SK-N-SH (cell line): Measurements from ENCODE around the gene TELO2. TPM values are rescaled to one million over a fixed set of nuclear protein-coding genes. Genes with fewer than 3 reads are reported as not detected.

Experiments
- CTCF ChIA-PET: fragments of 300-600, 350-600 bp; formaldehyde crosslinking; extraction: SDS; loops from one replicate; lab custom pipeline; 2021; lab: Yijun Ruan, JAX
- POLR2A ChIA-PET: fragments of 350-600 bp; sonication (Branson Sonifier 250); formaldehyde crosslinking; extraction: SDS; loops from one replicate; lab custom pipeline; 2020; ENCODE audit warnings: antibody characterized with exemption, inconsistent platforms; lab: Yijun Ruan, JAX
- DNase-seq: peaks from one replicate; pipeline ENCODE4 v3.0.0; 2012
- H2AFZ ChIP-seq: fragments of 200-600 bp; sonication (generic); 2 replicates; pipeline ENCODE4 v1.8.1; 2016; ENCODE audit warnings: antibody characterized with exemption, mild to moderate bottlenecking, low read depth
- H3F3A ChIP-seq: fragments of 200-600 bp; sonication (generic); replicated peaks from 2 replicates; pipeline ENCODE3; 2016; ENCODE audit warnings: antibody characterized with exemption, mild to moderate bottlenecking; ENCODE audit not compliant: insufficient read depth
- H3K27ac ChIP-seq, 2 experiments: fragments of 200-500 bp in 1 of 2; fragments of 200-600 bp in 1 of 2; sonication (Bioruptor generic) in 1 of 2; sonication (generic), shearing (Covaris generic) in 1 of 2; 2 replicates each; pipeline versions ENCODE4 v1.5.1 to v1.6.1; 2014 to 2016; ENCODE audit warnings: low read depth in 2 of 2, inconsistent platforms in 1 of 2, low read length in 1 of 2, mild to moderate bottlenecking in 1 of 2, mixed read lengths in 1 of 2
- H3K27me3 ChIP-seq: fragments of 200-600 bp; sonication (generic), shearing (Covaris generic); 2 replicates; pipeline ENCODE4 v1.6.1; 2016; ENCODE audit warnings: mixed run types; ENCODE audit not compliant: insufficient read depth
- H3K36me3 ChIP-seq, 2 experiments: fragments of 200-500 bp in 1 of 2; fragments of 200-600 bp in 1 of 2; sonication (Bioruptor generic) in 1 of 2; sonication (generic) in 1 of 2; replicated peaks in 1 of 2; 2 replicates each; pipeline versions ENCODE3 to v1.5.1; 2014 to 2016; ENCODE audit warnings: low read length in 1 of 2, mild to moderate bottlenecking in 1 of 2; ENCODE audit not compliant: insufficient read depth in 2 of 2, control insufficient read depth in 1 of 2
- H3K4me1 ChIP-seq, 2 experiments: fragments of 200-500 bp in 1 of 2; fragments of 200-600 bp in 1 of 2; sonication (Bioruptor generic) in 1 of 2; sonication (generic), shearing (Covaris generic) in 1 of 2; 2 replicates each; pipeline versions ENCODE4 v1.5.1 to v1.6.1; 2014 to 2016; ENCODE audit warnings: low read depth in 1 of 2, low read length in 1 of 2, mixed run types in 1 of 2; ENCODE audit not compliant: insufficient read depth in 2 of 2, control insufficient read depth in 1 of 2
- H3K4me2 ChIP-seq: fragments of 200-600 bp; sonication (generic), shearing (Covaris generic); 2 replicates; pipeline ENCODE4 v1.6.1; 2017; ENCODE audit warnings: mixed run types
- H3K4me3 ChIP-seq, 2 experiments: fragments of 200-500 bp in 1 of 2; fragments of 200-600 bp in 1 of 2; sonication (Bioruptor generic) in 1 of 2; sonication (generic), shearing (Covaris generic) in 1 of 2; 2 replicates each; pipeline versions ENCODE4 v1.5.1 to v1.8.1; 2014 to 2016; ENCODE audit warnings: low read depth in 2 of 2, inconsistent platforms in 1 of 2, low read length in 1 of 2, mild to moderate bottlenecking in 1 of 2, mixed read lengths in 1 of 2, moderate library complexity in 1 of 2
- H3K79me2 ChIP-seq: fragments of 200-600 bp; sonication (generic); 2 replicates; pipeline ENCODE4 v1.8.1; 2017; ENCODE audit warnings: mild to moderate bottlenecking; ENCODE audit not compliant: insufficient read depth
- H3K9ac ChIP-seq: fragments of 200-600 bp; sonication (generic); 2 replicates; pipeline ENCODE4 v1.6.1; 2017; ENCODE audit warnings: mixed run types
- H3K9me2 ChIP-seq: fragments of 200-600 bp; sonication (generic); 2 replicates; pipeline ENCODE4 v1.6.1; 2017; ENCODE audit warnings: mixed run types
- H3K9me3 ChIP-seq: fragments of 200-600 bp; sonication (generic); 2 replicates; pipeline ENCODE4 v1.6.1; 2017; ENCODE audit warnings: mixed run types, mild to moderate bottlenecking, moderate library complexity
- H4K20me1 ChIP-seq: fragments of 200-600 bp; sonication (generic); 2 replicates; pipeline ENCODE4 v1.6.1; 2017; ENCODE audit warnings: mild to moderate bottlenecking, mixed run types; ENCODE audit not compliant: insufficient read depth
- CHD2 ChIP-seq: fragments of 150-350 bp; IDR thresholded peaks from 2 replicates; pipeline ENCODE4 v1.6.1; 2018; ENCODE audit warnings: low read length; ENCODE audit not compliant: partially characterized antibody
- ELF1 ChIP-seq: IDR thresholded peaks from 2 replicates; pipeline ENCODE4 v1.4.0; 2012
- EP300 ChIP-seq, 2 experiments: IDR thresholded peaks; 2 replicates each; pipeline versions ENCODE4 v1.4.0 to v1.6.1; 2012; ENCODE audit warnings: borderline replicate concordance in 1 of 2, low read depth in 1 of 2, low read length in 1 of 2
- EZH2phosphoT487 ChIP-seq: fragments of 200-600 bp; sonication (generic); IDR thresholded peaks from 2 replicates; pipeline ENCODE4 v1.6.1; 2017; ENCODE audit warnings: low read depth, mixed run types, mild to moderate bottlenecking, antibody characterized with exemption, moderate library complexity, borderline replicate concordance
- GABPA ChIP-seq: IDR thresholded peaks from 2 replicates; pipeline ENCODE4 v1.4.0; 2012; ENCODE audit warnings: low read depth, mild to moderate bottlenecking
- JUND ChIP-seq: IDR thresholded peaks from 2 replicates; pipeline ENCODE4 v1.4.0; 2012
- MEF2A ChIP-seq: IDR thresholded peaks from 2 replicates; pipeline ENCODE4 v1.4.0; 2012; ENCODE audit warnings: low read depth, borderline replicate concordance
- NFIC ChIP-seq: IDR thresholded peaks from 2 replicates; pipeline ENCODE4 v1.4.0; 2012; ENCODE audit warnings: borderline replicate concordance
- NRF1 ChIP-seq: IDR thresholded peaks from 2 replicates; pipeline ENCODE4 v1.6.1; 2012; ENCODE audit warnings: low read depth, mild to moderate bottlenecking, low read length
- POLR2AphosphoS5 ChIP-seq: IDR thresholded peaks from 2 replicates; pipeline ENCODE4 v1.6.1; 2012; ENCODE audit warnings: low read depth, low read length
- RAD21 ChIP-seq: IDR thresholded peaks from 2 replicates; pipeline ENCODE4 v1.6.1; 2012; ENCODE audit warnings: mild to moderate bottlenecking, low read length
- REST ChIP-seq: IDR thresholded peaks from 2 replicates; pipeline ENCODE4 v1.6.1; 2012; ENCODE audit warnings: mild to moderate bottlenecking, low read depth, low read length, moderate library complexity
- RFX5 ChIP-seq: IDR thresholded peaks from 2 replicates; pipeline ENCODE4 v1.6.1; 2012; ENCODE audit warnings: mild to moderate bottlenecking, improper control_type of control experiment, low read length
- TEAD4 ChIP-seq: IDR thresholded peaks from 2 replicates; pipeline ENCODE4 v1.4.0; 2012; ENCODE audit warnings: mild to moderate bottlenecking, borderline replicate concordance; ENCODE audit not compliant: insufficient read depth
- USF1 ChIP-seq: IDR thresholded peaks from 2 replicates; pipeline ENCODE4 v1.4.0; 2012; ENCODE audit warnings: low read depth, borderline replicate concordance
- WGBS: methylation state at CpG from one replicate; pipeline ENCODE4 v1.1.6; 2017; ENCODE audit warnings: low lambda C conversion rate; 5-methylcytosine and 5-hydroxymethylcytosine counted together
- polyA plus RNA-seq, 3 experiments: library from polyadenylated mRNA; depleted of rRNA; stranded (reverse); fragments of >200 nt; gene quantifications; 2 replicates each; pipeline ENCODE4 v1.2.3, GENCODE V29; 2012
- TF ChIP-seq, protein P1 (sequence below): fragments of 150-350 bp; IDR thresholded peaks from 2 replicates; pipeline ENCODE4 v1.6.1; 2017; ENCODE audit warnings: antibody characterized with exemption, low read length, low read depth, borderline replicate concordance
- TF ChIP-seq, protein P2 (sequence below): IDR thresholded peaks from 2 replicates; pipeline ENCODE4 v1.4.0; 2012; ENCODE audit warnings: low read depth
- TF ChIP-seq, protein P3 (sequence below): fragments of 150-350 bp; IDR thresholded peaks from 2 replicates; pipeline ENCODE4 v1.6.1; 2016; ENCODE audit warnings: mild to moderate bottlenecking, low read depth, low read length
- TF ChIP-seq, protein P4 (sequence below): IDR thresholded peaks from 2 replicates; pipeline ENCODE4; 2012

Gene TELO2
- polyA plus RNA-seq, 1 of the 3 experiments (the other 2 are of a cell fraction) = 24.2 TPM

GRCh38 chr16:1457489-1458245, 35.5 kb upstream of the TELO2 start (continued):
- TF ChIP-seq POLR2AphosphoS5 (no peak), GABPA (no peak), REST (no peak), EP300 (IDR thresholded peaks at IDR 0.05; ENCODE audit: borderline replicate concordance in 1 of 2, low read depth in 1 of 2, low read length in 1 of 2) (no peak), RFX5 (no peak)

DNA sequence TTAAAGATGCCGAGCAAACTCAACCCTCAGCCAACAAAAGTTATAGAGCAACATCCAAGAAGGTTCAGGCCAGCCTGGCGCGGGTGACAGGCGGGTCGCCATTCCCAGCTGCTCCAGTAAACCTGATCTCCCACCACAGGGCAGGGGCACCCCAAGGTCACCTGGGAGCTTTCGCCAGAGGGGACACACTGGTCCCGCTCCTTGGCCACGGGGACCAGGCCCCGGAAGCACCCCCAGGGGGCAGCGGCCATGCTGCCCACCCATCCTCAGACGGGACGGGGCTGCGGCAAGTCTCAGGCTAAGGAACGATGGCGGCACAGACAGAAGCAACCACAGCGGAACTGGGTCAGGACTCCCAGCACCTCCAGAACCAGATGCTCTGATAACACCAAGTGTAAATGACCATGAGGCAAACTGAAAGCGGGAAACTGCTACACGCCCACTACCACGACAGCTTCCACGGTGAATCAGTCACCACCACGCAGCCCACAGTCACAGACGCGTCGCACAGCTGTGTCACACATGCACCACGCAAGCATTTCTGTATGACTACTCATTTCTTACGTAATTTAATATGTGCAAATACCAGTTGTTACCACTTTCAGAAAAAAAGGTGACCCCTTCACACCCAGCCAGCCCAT, 34.7 kb upstream of the TELO2 start:
- H4K20me1 ChIP-seq = no peaks in the 10 kb centered on the region
- H3K4me1 ChIP-seq = no peaks in the 10 kb centered on the region
- POLR2A ChIA-PET = interaction anchor here (0.7 kb wide), 1 partner anchor 51 kb away, joined by 3 read pairs; no protein-coding TSS in a partner anchor
- no peaks in the 10 kb centered on the region for H3K9me2 ChIP-seq
- H3K36me3 ChIP-seq = peaks cover 0 to 41% of the 10 kb centered on the region in 2 experiments
- WGBS = 94% methylated on average over 20 of the region's 26 CpGs
- H3F3A ChIP-seq = no peaks in the 10 kb centered on the region
- DNase-seq = no peak
- CTCF ChIA-PET = interaction anchor here (0.7 kb wide), 1 partner anchor 42 kb away, joined by 3 read pairs; no protein-coding TSS in a partner anchor
- H3K9ac ChIP-seq = no peak overlapping the region
- no peaks in the 10 kb centered on the region for H3K27me3 ChIP-seq
- TF ChIP-seq, protein P1, sequence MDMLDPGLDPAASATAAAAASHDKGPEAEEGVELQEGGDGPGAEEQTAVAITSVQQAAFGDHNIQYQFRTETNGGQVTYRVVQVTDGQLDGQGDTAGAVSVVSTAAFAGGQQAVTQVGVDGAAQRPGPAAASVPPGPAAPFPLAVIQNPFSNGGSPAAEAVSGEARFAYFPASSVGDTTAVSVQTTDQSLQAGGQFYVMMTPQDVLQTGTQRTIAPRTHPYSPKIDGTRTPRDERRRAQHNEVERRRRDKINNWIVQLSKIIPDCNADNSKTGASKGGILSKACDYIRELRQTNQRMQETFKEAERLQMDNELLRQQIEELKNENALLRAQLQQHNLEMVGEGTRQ = no peak
- TF ChIP-seq TEAD4 (no peak), EP300 (IDR thresholded peaks at IDR 0.05; ENCODE audit: borderline replicate concordance in 1 of 2, low read depth in 1 of 2, low read length in 1 of 2) (no peak), RAD21 (no peak), USF1 (no peak), EZH2phosphoT487 (no peak), NRF1 (no peak), NFIC (no peak), ELF1 (no peak), JUND (no peak), MEF2A (no peak), CHD2 (no peak), RFX5 (no peak), POLR2AphosphoS5 (no peak)
- TF ChIP-seq, protein P2, sequence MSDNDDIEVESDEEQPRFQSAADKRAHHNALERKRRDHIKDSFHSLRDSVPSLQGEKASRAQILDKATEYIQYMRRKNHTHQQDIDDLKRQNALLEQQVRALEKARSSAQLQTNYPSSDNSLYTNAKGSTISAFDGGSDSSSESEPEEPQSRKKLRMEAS = no peak
- TF ChIP-seq, protein P3, sequence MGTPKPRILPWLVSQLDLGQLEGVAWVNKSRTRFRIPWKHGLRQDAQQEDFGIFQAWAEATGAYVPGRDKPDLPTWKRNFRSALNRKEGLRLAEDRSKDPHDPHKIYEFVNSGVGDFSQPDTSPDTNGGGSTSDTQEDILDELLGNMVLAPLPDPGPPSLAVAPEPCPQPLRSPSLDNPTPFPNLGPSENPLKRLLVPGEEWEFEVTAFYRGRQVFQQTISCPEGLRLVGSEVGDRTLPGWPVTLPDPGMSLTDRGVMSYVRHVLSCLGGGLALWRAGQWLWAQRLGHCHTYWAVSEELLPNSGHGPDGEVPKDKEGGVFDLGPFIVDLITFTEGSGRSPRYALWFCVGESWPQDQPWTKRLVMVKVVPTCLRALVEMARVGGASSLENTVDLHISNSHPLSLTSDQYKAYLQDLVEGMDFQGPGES = no peak
- TF ChIP-seq, protein P4, sequence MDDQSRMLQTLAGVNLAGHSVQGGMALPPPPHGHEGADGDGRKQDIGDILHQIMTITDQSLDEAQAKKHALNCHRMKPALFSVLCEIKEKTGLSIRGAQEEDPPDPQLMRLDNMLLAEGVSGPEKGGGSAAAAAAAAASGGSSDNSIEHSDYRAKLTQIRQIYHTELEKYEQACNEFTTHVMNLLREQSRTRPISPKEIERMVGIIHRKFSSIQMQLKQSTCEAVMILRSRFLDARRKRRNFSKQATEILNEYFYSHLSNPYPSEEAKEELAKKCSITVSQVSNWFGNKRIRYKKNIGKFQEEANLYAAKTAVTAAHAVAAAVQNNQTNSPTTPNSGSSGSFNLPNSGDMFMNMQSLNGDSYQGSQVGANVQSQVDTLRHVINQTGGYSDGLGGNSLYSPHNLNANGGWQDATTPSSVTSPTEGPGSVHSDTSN = no peak
- H2AFZ ChIP-seq = no peak overlapping the region
- no peak overlapping the region for H3K4me2 ChIP-seq
- H3K27ac ChIP-seq = no peak overlapping the region
- H3K4me3 ChIP-seq = no peak overlapping the region
- H3K9me3 ChIP-seq = no peaks in the 10 kb centered on the region
- H3K79me2 ChIP-seq = no peaks in the 10 kb centered on the region
